GM12878 (cell line): ENCODE results near the gene SEMA5B.

Source experiments
- CHD2 ChIP-seq: IDR thresholded peaks from 2 replicates; pipeline ENCODE4 v1.6.1; 2011; ENCODE audit warnings: low read depth, low read length, improper control_type of control experiment, borderline replicate concordance
- CREB1 ChIP-seq: IDR thresholded peaks from 2 replicates; pipeline ENCODE4 v1.6.1; 2012; ENCODE audit warnings: low read depth, mild to moderate bottlenecking, inconsistent platforms
- CTCF ChIP-seq, 3 experiments: IDR thresholded peaks in 2 of 3; conservative IDR thresholded peaks in 1 of 3; 2 replicates each; pipeline ENCODE4 v1.5.1; 2011; ENCODE audit warnings: low read depth in 3 of 3, low read length in 3 of 3, mild to moderate bottlenecking in 3 of 3, control low read depth in 2 of 3, moderate library complexity in 2 of 3, inconsistent platforms in 1 of 3, mixed read lengths in 1 of 3; ENCODE audit not compliant: control insufficient read depth in 2 of 3, insufficient read depth in 1 of 3; ENCODE audit errors: extremely low read depth in 1 of 3
- EGR1 ChIP-seq, 2 experiments: IDR thresholded peaks; 1 replicate in 1 of 2; 2 replicates in 1 of 2; pipeline ENCODE4 v1.6.1; 2011 to 2012; ENCODE audit warnings: low read depth in 2 of 2, low read length in 2 of 2, borderline replicate concordance in 1 of 2, mild to moderate bottlenecking in 1 of 2, moderate library complexity in 1 of 2
- EZH2 ChIP-seq: IDR thresholded peaks from 2 replicates; pipeline ENCODE4 v1.6.1; 2012; ENCODE audit warnings: low read depth, mild to moderate bottlenecking, control low read depth, inconsistent platforms, low read length, borderline replicate concordance; ENCODE audit not compliant: control insufficient read depth
- POLR2A ChIP-seq: IDR thresholded peaks from 2 replicates; pipeline ENCODE4 v1.6.1; 2011; ENCODE audit warnings: low read depth, mild to moderate bottlenecking, low read length
- RAD21 ChIP-seq: IDR thresholded peaks from 2 replicates; pipeline ENCODE4 v1.6.1; 2011; ENCODE audit warnings: mild to moderate bottlenecking, low read depth, low read length, moderate library complexity; ENCODE audit not compliant: insufficient read depth
- SP1 ChIP-seq: IDR thresholded peaks from one replicate; pipeline ENCODE4 v1.6.1; 2011; ENCODE audit warnings: low read depth, low read length
- TAF1 ChIP-seq: IDR thresholded peaks from 2 replicates; pipeline ENCODE4 v1.6.1; 2011; ENCODE audit warnings: mild to moderate bottlenecking, low read depth, low read length, borderline replicate concordance
- USF1 ChIP-seq: IDR thresholded peaks from 2 replicates; pipeline ENCODE4 v1.6.1; 2011; ENCODE audit warnings: borderline replicate concordance, low read depth, mild to moderate bottlenecking, moderate library complexity, mixed read lengths, low read length; ENCODE audit not compliant: insufficient read depth; ENCODE audit errors: extremely low read length
- ZBTB33 ChIP-seq: fragments of 450-650 bp; IDR thresholded peaks from 2 replicates; pipeline ENCODE4 v1.6.1; 2017; ENCODE audit warnings: mild to moderate bottlenecking
- TF ChIP-seq, protein P1 (sequence below): IDR thresholded peaks from 2 replicates; pipeline ENCODE4 v1.6.1; 2012; ENCODE audit warnings: mild to moderate bottlenecking, low read depth, low read length

DNA sequence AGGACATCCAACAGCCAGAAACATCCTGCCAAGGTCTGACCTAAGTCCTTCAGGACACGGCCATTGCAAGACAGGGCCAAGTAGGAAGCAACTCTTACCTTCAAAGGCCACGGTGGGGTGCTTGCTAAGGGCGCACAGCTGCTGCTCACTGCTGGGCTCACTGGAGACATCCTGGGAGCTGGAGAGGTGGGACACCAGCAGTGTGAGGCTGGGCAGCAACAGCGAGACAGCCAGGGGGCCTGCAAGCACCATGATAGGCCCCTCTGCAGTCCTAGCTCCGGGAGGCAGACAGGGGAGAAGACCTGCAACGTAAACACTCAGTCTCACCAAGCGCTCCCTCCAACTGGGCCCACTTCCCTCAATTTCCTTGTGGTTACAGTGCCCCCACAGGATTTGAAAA lies 79.2 kb downstream of the SEMA5B start:
- no peak for TF ChIP-seq CTCF (IDR thresholded peaks at IDR 0.05 in 2 of 3, conservative IDR thresholded peaks at IDR 0.05 in 1 of 3; ENCODE audit: control insufficient read depth in 2 of 3, extremely low read depth in 1 of 3, insufficient read depth in 1 of 3, low read depth in 3 of 3, low read length in 3 of 3)
- no peak for TF ChIP-seq POLR2A
- no peak for TF ChIP-seq TAF1
- no peak for TF ChIP-seq RAD21
- no peak for TF ChIP-seq SP1
- no peak for TF ChIP-seq USF1
- no peak for TF ChIP-seq CHD2
- TF ChIP-seq CREB1, result no peak
- TF ChIP-seq EZH2, result no peak
- no peak for TF ChIP-seq EGR1 (IDR thresholded peaks at IDR 0.05; ENCODE audit: borderline replicate concordance in 1 of 2, low read depth in 2 of 2, low read length in 2 of 2)
- no peak for TF ChIP-seq ZBTB33
- TF ChIP-seq, protein P1, sequence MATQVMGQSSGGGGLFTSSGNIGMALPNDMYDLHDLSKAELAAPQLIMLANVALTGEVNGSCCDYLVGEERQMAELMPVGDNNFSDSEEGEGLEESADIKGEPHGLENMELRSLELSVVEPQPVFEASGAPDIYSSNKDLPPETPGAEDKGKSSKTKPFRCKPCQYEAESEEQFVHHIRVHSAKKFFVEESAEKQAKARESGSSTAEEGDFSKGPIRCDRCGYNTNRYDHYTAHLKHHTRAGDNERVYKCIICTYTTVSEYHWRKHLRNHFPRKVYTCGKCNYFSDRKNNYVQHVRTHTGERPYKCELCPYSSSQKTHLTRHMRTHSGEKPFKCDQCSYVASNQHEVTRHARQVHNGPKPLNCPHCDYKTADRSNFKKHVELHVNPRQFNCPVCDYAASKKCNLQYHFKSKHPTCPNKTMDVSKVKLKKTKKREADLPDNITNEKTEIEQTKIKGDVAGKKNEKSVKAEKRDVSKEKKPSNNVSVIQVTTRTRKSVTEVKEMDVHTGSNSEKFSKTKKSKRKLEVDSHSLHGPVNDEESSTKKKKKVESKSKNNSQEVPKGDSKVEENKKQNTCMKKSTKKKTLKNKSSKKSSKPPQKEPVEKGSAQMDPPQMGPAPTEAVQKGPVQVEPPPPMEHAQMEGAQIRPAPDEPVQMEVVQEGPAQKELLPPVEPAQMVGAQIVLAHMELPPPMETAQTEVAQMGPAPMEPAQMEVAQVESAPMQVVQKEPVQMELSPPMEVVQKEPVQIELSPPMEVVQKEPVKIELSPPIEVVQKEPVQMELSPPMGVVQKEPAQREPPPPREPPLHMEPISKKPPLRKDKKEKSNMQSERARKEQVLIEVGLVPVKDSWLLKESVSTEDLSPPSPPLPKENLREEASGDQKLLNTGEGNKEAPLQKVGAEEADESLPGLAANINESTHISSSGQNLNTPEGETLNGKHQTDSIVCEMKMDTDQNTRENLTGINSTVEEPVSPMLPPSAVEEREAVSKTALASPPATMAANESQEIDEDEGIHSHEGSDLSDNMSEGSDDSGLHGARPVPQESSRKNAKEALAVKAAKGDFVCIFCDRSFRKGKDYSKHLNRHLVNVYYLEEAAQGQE, result no peak
